Stimulated activated memory B cell treated with anti-CD40 and anti-IgM and Interleukin-4, amounts not matched to agents 10 μg/mL and 1 μg/mL and 100 μg/mL, for 72 hours (primary cell): ENCODE measurements around the gene PANK1.
A peak's percentile ranks its signal among the peaks of the same experiment; 100 is the strongest.

Source experiments
- ATAC-seq: fragments of 150-1000 bp; cut with Tn5 transposase; 2 replicates; pipeline ENCODE4 v1.10.0; 2021
- H3K27ac Mint-ChIP-seq: one replicate; pipeline ENCODE4 v1.8.0; 2022; ENCODE audit warnings: mild to moderate bottlenecking, mixed read lengths
- H3K27me3 Mint-ChIP-seq: one replicate; pipeline ENCODE4 v1.8.0; 2022; ENCODE audit warnings: mixed read lengths
- H3K36me3 Mint-ChIP-seq: one replicate; pipeline ENCODE4 v1.8.0; 2022; ENCODE audit warnings: mixed read lengths
- H3K4me1 Mint-ChIP-seq: one replicate; pipeline ENCODE4 v1.8.0; 2022; ENCODE audit warnings: mixed read lengths
- H3K4me3 Mint-ChIP-seq: one replicate; pipeline ENCODE4 v1.8.0; 2022; ENCODE audit warnings: mild to moderate bottlenecking, moderate library complexity, mixed read lengths
- H3K9me3 Mint-ChIP-seq: one replicate; pipeline ENCODE4 v1.8.0; 2022; ENCODE audit warnings: mixed read lengths

Gene PANK1

DNA sequence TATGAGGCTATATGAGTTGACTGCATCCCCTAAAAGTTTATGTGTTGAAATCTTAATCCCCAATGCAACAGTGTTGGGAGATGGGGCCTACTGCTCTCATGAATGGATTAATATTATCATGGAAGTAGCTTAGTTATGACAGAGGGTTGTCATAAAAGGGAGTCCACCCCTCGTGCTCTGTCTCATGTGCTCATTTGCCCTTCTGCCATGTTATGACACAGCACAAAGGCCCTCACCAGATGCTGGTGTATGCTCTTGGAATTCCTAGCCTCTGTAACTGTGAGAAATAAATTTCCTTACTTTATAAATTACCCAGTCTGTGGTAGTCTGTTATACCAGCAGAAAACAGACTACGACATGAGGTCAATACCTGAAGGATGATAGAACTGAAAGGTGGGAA lies 17.6 kb upstream of the PANK1 start:
- no peaks in the 10 kb centered on the region for H3K27me3 Mint-ChIP-seq
- no peak overlapping the region for H3K27ac Mint-ChIP-seq
- no peak overlapping the region for H3K4me3 Mint-ChIP-seq
- no peaks in the 10 kb centered on the region for H3K9me3 Mint-ChIP-seq
- no peaks in the 10 kb centered on the region for H3K36me3 Mint-ChIP-seq
- H3K4me1 Mint-ChIP-seq = no peaks in the 10 kb centered on the region
- no peak for ATAC-seq

GRCh38 chr10:89659143-89660131 lies 14.4 kb upstream of the PANK1 start:
- Mint-ChIP-seq H3K27me3 (no peaks in the 10 kb centered on the region), H3K4me1 (no peaks in the 10 kb centered on the region), H3K27ac (no peak overlapping the region), H3K4me3 (no peak overlapping the region), H3K36me3 (peaks cover 11% of the 10 kb centered on the region), H3K9me3 (peaks cover 6% of the 10 kb centered on the region)
- no peak for ATAC-seq

DNA sequence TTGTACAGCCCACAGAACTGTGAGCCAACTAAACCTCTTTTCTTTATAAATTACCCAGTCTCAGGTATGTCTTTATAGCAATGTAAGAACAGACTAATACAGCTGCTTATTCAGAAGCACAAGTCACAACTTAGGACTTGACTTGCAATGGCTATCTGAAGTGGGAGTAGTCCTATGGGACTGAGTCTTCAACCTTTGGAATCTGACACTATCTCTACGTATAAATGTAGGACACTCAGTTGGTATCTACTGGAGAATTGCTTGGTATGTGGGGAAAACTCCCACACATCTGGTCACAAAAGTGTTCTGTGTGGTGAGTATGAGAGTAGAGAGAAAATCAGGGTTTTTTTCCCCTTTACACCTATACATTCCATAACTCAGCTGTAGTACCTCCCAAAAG lies 12.3 kb upstream of the PANK1 start:
- Mint-ChIP-seq H3K27me3 (no peaks in the 10 kb centered on the region), H3K36me3 (peaks cover 12% of the 10 kb centered on the region), H3K4me3 (no peak overlapping the region), H3K9me3 (peaks cover 8% of the 10 kb centered on the region), H3K4me1 (peaks cover 15% of the 10 kb centered on the region), H3K27ac (no peak overlapping the region)
- ATAC-seq = no peak

DNA sequence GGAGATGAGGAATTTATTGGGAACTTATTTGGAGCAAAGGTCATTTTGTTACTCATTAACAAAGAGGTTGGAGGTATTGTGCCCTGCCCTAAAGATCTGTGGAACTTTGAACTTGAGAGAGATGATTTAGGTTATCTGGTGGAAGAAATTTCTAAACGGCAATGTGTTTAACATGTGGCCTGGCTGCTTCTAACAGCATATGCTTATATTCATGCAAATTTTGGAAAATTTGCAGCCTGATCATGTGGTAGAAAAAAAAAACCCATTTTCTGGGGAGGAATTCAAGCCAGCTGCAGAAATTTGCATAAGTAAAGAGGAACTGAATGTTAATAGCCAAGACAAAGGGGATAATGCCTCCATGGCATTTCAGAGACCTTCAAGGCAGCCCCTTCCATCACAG lies 10.7 kb upstream of the PANK1 start:
- Mint-ChIP-seq H3K9me3 (peaks cover 8% of the 10 kb centered on the region), H3K4me3 (no peak overlapping the region), H3K4me1 (peaks cover 20% of the 10 kb centered on the region), H3K27ac (no peak overlapping the region), H3K36me3 (peaks cover 12% of the 10 kb centered on the region), H3K27me3 (no peaks in the 10 kb centered on the region)
- no peak for ATAC-seq

GRCh38 chr10:89653410-89653869 lies 8.4 kb upstream of the PANK1 start:
- peaks cover 12% of the 10 kb centered on the region for H3K36me3 Mint-ChIP-seq
- no peak for ATAC-seq
- no peak overlapping the region for H3K27ac Mint-ChIP-seq
- H3K9me3 Mint-ChIP-seq = peaks cover 8% of the 10 kb centered on the region
- H3K27me3 Mint-ChIP-seq = no peaks in the 10 kb centered on the region
- no peak overlapping the region for H3K4me3 Mint-ChIP-seq
- H3K4me1 Mint-ChIP-seq = peaks cover 20% of the 10 kb centered on the region

- peaks cover 20% of the 10 kb centered on the region for H3K4me1 Mint-ChIP-seq
- H3K27ac Mint-ChIP-seq = peak overlapping the region; percentile 67
- H3K9me3 Mint-ChIP-seq = peaks cover 8% of the 10 kb centered on the region
- no peak overlapping the region for H3K4me3 Mint-ChIP-seq
- no peak for ATAC-seq
- H3K36me3 Mint-ChIP-seq = peaks cover 12% of the 10 kb centered on the region
- no peaks in the 10 kb centered on the region for H3K27me3 Mint-ChIP-seq
Measured at GRCh38 chr10:89652806-89653370, 7.8 kb upstream of the PANK1 start.

GRCh38 chr10:89651916-89652573 lies 7.0 kb upstream of the PANK1 start:
- Mint-ChIP-seq H3K4me1 (peaks cover 20% of the 10 kb centered on the region), H3K27me3 (no peaks in the 10 kb centered on the region), H3K36me3 (peaks cover 12% of the 10 kb centered on the region), H3K4me3 (no peak overlapping the region), H3K9me3 (peaks cover 8% of the 10 kb centered on the region), H3K27ac (peak overlapping the region; percentile 67)
- ATAC-seq = peak; percentile 83

GRCh38 chr10:89651205-89651915 lies 6.3 kb upstream of the PANK1 start:
- ATAC-seq = no peak
- H3K4me3 Mint-ChIP-seq = no peak overlapping the region
- H3K27ac Mint-ChIP-seq = no peak overlapping the region
- peaks cover 8% of the 10 kb centered on the region for H3K9me3 Mint-ChIP-seq
- H3K4me1 Mint-ChIP-seq = peaks cover 26% of the 10 kb centered on the region
- no peaks in the 10 kb centered on the region for H3K27me3 Mint-ChIP-seq
- peaks cover 12% of the 10 kb centered on the region for H3K36me3 Mint-ChIP-seq

GRCh38 chr10:89649051-89649450 lies 4.0 kb upstream of the PANK1 start:
- H3K27me3 Mint-ChIP-seq = no peaks in the 10 kb centered on the region
- no peak for ATAC-seq
- H3K4me3 Mint-ChIP-seq = no peak overlapping the region
- no peak overlapping the region for H3K27ac Mint-ChIP-seq
- no peaks in the 10 kb centered on the region for H3K9me3 Mint-ChIP-seq
- H3K4me1 Mint-ChIP-seq = peaks cover 36% of the 10 kb centered on the region
- H3K36me3 Mint-ChIP-seq = no peaks in the 10 kb centered on the region

DNA sequence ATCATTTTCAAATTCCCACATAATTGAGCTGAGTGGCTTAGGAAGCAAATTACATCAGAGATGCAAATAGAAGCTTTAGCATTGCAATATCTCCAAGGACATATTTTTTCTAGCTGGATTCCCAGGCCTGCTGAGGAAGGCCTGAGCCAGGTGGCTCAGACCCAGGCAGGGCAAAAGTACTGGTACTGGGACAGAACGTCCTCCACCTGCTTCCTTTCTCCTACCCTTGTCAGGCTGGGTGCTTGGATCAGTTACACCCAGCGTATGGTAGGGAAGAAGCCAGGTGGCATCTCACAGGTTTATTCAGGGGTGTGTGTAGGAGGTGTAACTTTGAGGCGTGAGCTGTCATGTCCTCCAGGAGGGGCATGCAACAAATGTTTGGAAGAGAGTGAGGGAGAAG lies 3.0 kb upstream of the PANK1 start:
- no peaks in the 10 kb centered on the region for H3K36me3 Mint-ChIP-seq
- H3K27me3 Mint-ChIP-seq = no peaks in the 10 kb centered on the region
- H3K9me3 Mint-ChIP-seq = no peaks in the 10 kb centered on the region
- no peak overlapping the region for H3K27ac Mint-ChIP-seq
- no peak overlapping the region for H3K4me3 Mint-ChIP-seq
- no peak for ATAC-seq
- H3K4me1 Mint-ChIP-seq = peaks cover 29% of the 10 kb centered on the region

GRCh38 chr10:89646889-89647657 lies 2.0 kb upstream of the PANK1 start:
- no peak overlapping the region for H3K4me3 Mint-ChIP-seq
- no peak overlapping the region for H3K27ac Mint-ChIP-seq
- no peaks in the 10 kb centered on the region for H3K27me3 Mint-ChIP-seq
- H3K9me3 Mint-ChIP-seq = no peaks in the 10 kb centered on the region
- peaks cover 19% of the 10 kb centered on the region for H3K4me1 Mint-ChIP-seq
- no peak for ATAC-seq
- no peaks in the 10 kb centered on the region for H3K36me3 Mint-ChIP-seq

GRCh38 chr10:89645742-89646172 lies 715 bp upstream of the PANK1 start:
- peaks cover 16% of the 10 kb centered on the region for H3K4me1 Mint-ChIP-seq
- no peaks in the 10 kb centered on the region for H3K36me3 Mint-ChIP-seq
- no peak overlapping the region for H3K4me3 Mint-ChIP-seq
- H3K27ac Mint-ChIP-seq = no peak overlapping the region
- no peak for ATAC-seq
- no peaks in the 10 kb centered on the region for H3K9me3 Mint-ChIP-seq
- H3K27me3 Mint-ChIP-seq = no peaks in the 10 kb centered on the region

DNA sequence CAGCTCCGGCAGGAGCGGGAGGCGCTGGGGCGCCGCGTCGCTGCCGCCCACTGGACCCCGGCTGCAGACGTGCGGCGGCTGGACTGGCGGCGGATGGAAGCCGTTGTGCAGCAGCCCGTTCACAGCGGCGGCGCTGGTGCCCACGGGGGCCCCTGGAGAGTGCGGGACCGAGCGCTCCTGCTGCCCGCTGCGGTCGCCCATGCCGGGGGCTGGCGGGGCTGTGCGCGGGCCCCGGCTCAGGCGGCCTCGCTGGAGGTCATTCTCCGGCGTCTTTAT lies 413 bp downstream of the PANK1 start:
- no peaks in the 10 kb centered on the region for H3K27me3 Mint-ChIP-seq
- peaks cover 16% of the 10 kb centered on the region for H3K4me1 Mint-ChIP-seq
- H3K27ac Mint-ChIP-seq = no peak overlapping the region
- H3K4me3 Mint-ChIP-seq = no peak overlapping the region
- H3K36me3 Mint-ChIP-seq = no peaks in the 10 kb centered on the region
- H3K9me3 Mint-ChIP-seq = no peaks in the 10 kb centered on the region
- ATAC-seq = peak; percentile 68

DNA sequence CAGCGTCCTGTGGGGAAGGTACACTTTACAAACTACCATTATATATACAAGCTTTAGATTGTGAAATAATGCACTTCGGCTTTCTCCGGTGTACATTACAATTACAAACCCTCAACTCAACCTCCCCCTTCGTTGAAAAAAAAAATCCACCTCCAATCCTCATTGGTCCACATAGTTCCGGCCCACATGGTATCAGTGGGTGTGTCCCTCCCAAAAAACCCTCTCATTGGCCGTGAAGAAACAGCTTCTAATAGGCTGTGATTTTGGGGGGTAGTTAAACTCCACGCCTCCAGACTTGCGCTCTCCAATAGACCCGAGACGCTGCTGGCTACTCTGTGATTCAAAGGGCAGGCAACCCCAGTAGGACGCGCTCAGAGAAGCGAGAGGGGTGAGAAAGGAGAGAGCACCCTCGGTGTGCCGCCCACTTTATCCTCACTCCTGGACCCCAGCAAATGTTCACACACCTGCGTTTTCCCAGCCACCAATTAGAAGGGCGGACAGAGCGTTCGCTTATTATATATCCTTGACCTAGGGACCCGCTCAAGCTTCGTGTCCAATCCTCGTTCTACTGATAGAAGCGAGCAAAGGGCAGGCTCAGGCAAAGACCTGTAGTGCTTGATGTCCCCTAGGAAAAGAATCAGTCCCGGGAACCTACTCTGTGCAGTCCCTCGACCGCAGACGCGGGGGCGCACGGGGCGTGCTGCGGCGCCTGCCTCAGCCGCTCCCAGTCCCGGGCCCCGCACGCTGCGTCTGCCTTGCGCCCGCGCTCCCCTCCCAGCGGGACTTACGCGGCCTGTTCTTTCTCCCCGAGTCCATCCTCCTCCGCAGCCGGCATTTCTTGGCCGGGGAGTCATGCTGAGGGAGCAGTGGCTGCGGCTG lies 991 bp downstream of the PANK1 start:
- Mint-ChIP-seq H3K9me3 (no peaks in the 10 kb centered on the region), H3K4me1 (peaks cover 16% of the 10 kb centered on the region), H3K4me3 (no peak overlapping the region), H3K27ac (no peak overlapping the region), H3K36me3 (no peaks in the 10 kb centered on the region), H3K27me3 (no peaks in the 10 kb centered on the region)
- ATAC-seq = peak; percentile 95
